Dedifferentiated amniotic fluid mesenchymal stem cell (primary cell): ENCODE results near the gene MYOF.
"Not testable (repeated sequence)": the region's sequence is repeated elsewhere in the genome, so short reads cannot be mapped to it uniquely, and the experiment has no call there.

Experiments
- DNase-seq: peaks from one replicate; pipeline ENCODE4 v3.0.0-alpha.2; 2016; ENCODE audit errors: extremely low spot score

MYOF gene

GRCh38 chr10:93299606-93300287, 182.4 kb downstream of the MYOF start:
- DNase-seq: peak; percentile 41

- no peak for DNase-seq
Observed at GRCh38 chr10:93299195-93299594, 182.9 kb downstream of the MYOF start.

- DNase-seq: no peak
Observed at GRCh38 chr10:93296151-93296550, 186.0 kb downstream of the MYOF start.

- DNase-seq: no peak
Observed at GRCh38 chr10:93293999-93294398, 188.1 kb downstream of the MYOF start.

- no peak for DNase-seq
Observed at GRCh38 chr10:93290661-93291354, 191.3 kb downstream of the MYOF start.

GRCh38 chr10:93288679-93289634, 193.2 kb downstream of the MYOF start:
- DNase-seq: peak; percentile 96

- no peak for DNase-seq
Observed at GRCh38 chr10:93287775-93288174, 194.4 kb downstream of the MYOF start.

- DNase-seq: not testable (repeated sequence)
Observed at GRCh38 chr10:93284246-93284645, 197.9 kb downstream of the MYOF start.

GRCh38 chr10:93281367-93281720, 200.8 kb downstream of the MYOF start:
- DNase-seq: no peak

GRCh38 chr10:93280699-93281366, 201.3 kb downstream of the MYOF start:
- no peak for DNase-seq

GRCh38 chr10:93280121-93280698, 201.9 kb downstream of the MYOF start:
- DNase-seq: no peak

- DNase-seq: no peak
Observed at GRCh38 chr10:93277360-93277759, 204.8 kb downstream of the MYOF start.

GRCh38 chr10:93274419-93274818, 207.7 kb downstream of the MYOF start:
- no peak for DNase-seq

- DNase-seq: no peak
Observed at GRCh38 chr10:93272884-93273675, 209.1 kb downstream of the MYOF start.

- DNase-seq: no peak
Observed at GRCh38 chr10:93271347-93271746, 210.8 kb downstream of the MYOF start.

- no peak for DNase-seq
Observed at GRCh38 chr10:93269281-93269680, 212.9 kb downstream of the MYOF start.

GRCh38 chr10:93268021-93268420, 214.1 kb downstream of the MYOF start:
- no peak for DNase-seq

GRCh38 chr10:93267521-93267920, 214.6 kb downstream of the MYOF start:
- no peak for DNase-seq

GRCh38 chr10:93266858-93267257, 215.3 kb downstream of the MYOF start:
- no peak for DNase-seq

GRCh38 chr10:93261961-93262610, 220.0 kb downstream of the MYOF start:
- no peak for DNase-seq
